ENCODE measurements around the gene RAB31. TPM values are rescaled to one million over a fixed set of nuclear protein-coding genes. Genes with fewer than 3 reads are reported as not detected.

RAB31 gene
- total and polyA plus RNA-seq, 11 donors, result 3.2 to 67.7 (median 12.8) TPM

GRCh38 chr18:9722691-9723090 is 14.6 kb downstream of the RAB31 start:
- ATAC-seq (peak in 2 of 4 donors; percentile 18 to 22), DNase-seq (no peak)
- Histone ChIP-seq H3K9me3 (peaks cover 0 to 10% (median 0%) of the 10 kb centered on the region in 12 donors), H3K27me3 (no peaks in the 10 kb centered on the region), H3K4me3 (no peak overlapping the region), H3K36me3 (peaks cover 0 to 32% (median 0%) of the 10 kb centered on the region in 9 donors), H3K27ac (no peak overlapping the region), H3K4me1 (peaks cover 0 to 8% (median 0%) of the 10 kb centered on the region in 12 donors)
- WGBS, 4 donors, result 71 to 90% (median 87%) methylated on average over 3 of the region's 3 CpGs
- intact Hi-C loops (cut with DNase I), result no loop called here
- TF ChIP-seq POLR2A (IDR thresholded peaks at IDR 0.05) (no peak), CTCF (IDR thresholded peaks at IDR 0.05) (no peak)

- H3K36me3 ChIP-seq, result peaks cover 0 to 25% (median 0%) of the 10 kb centered on the region in 9 donors
- no peaks in the 10 kb centered on the region for H3K27me3 ChIP-seq
- H3K27ac ChIP-seq, result no peak overlapping the region
- 96 to 99% (median 97%) methylated on average over 5 of the region's 5 CpGs for WGBS, 4 donors
- H3K4me3 ChIP-seq, result no peak overlapping the region
- H3K9me3 ChIP-seq, result peaks cover 0 to 10% (median 0%) of the 10 kb centered on the region in 12 donors
- H3K4me1 ChIP-seq, result peaks cover 0 to 1% (median 0%) of the 10 kb centered on the region in 12 donors
- TF ChIP-seq POLR2A (IDR thresholded peaks at IDR 0.05) (no peak), CTCF (IDR thresholded peaks at IDR 0.05) (no peak)
- no peak for DNase-seq
- no peak for ATAC-seq
- intact Hi-C loops (cut with DNase I), result no loop called here
Measured at GRCh38 chr18:9724797-9725585, 16.9 kb downstream of the RAB31 start.

- ATAC-seq (no peak), DNase-seq (no peak)
- peaks cover 0 to 25% (median 0%) of the 10 kb centered on the region in 9 donors for H3K36me3 ChIP-seq
- WGBS, 4 donors, result 91 to 97% (median 95%) methylated on average over 5 of the region's 5 CpGs
- H3K9me3 ChIP-seq, result peaks cover 0 to 10% (median 0%) of the 10 kb centered on the region in 12 donors
- H3K27me3 ChIP-seq, result no peaks in the 10 kb centered on the region
- intact Hi-C loops (cut with DNase I), result no loop called here
- no peaks in the 10 kb centered on the region for H3K4me1 ChIP-seq
- H3K27ac ChIP-seq, result no peak overlapping the region
- TF ChIP-seq POLR2A (IDR thresholded peaks at IDR 0.05) (no peak), CTCF (IDR thresholded peaks at IDR 0.05) (no peak)
- no peak overlapping the region for H3K4me3 ChIP-seq
Measured at GRCh38 chr18:9726175-9726574, 18.1 kb downstream of the RAB31 start.

- H3K27me3 ChIP-seq, result no peaks in the 10 kb centered on the region
- ATAC-seq (no peak), DNase-seq (no peak)
- intact Hi-C loops (cut with DNase I), result no loop called here
- H3K36me3 ChIP-seq, result peaks cover 0 to 26% (median 0%) of the 10 kb centered on the region in 9 donors
- H3K4me3 ChIP-seq, result no peak overlapping the region
- no peak overlapping the region for H3K27ac ChIP-seq
- TF ChIP-seq CTCF (IDR thresholded peaks at IDR 0.05) (no peak), POLR2A (IDR thresholded peaks at IDR 0.05) (no peak)
- H3K4me1 ChIP-seq, result no peaks in the 10 kb centered on the region
- 81 to 94% (median 86%) methylated on average over 2 of the region's 2 CpGs for WGBS, 4 donors
- H3K9me3 ChIP-seq, result peaks cover 0 to 10% (median 0%) of the 10 kb centered on the region in 12 donors
Measured at GRCh38 chr18:9726936-9727335, 18.8 kb downstream of the RAB31 start.
